ENCODE measurements around the gene RAD23A.

Gene RAD23A

DNA sequence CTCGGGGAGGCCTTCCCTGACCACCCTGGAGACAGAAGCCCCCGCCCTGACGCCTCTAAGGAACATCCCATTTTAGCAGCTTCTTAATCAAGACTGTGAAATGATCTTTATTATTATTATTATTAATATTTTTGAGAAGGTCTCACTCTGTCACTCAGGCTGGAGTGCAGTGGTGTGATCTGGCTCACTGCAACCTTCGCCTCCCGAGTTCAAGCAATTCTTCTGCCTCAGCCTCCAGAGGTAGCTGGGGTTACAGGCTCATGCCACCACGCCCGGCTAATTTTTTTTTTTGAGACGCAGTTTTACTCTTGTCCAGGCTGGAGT, 20.1 kb downstream of the RAD23A start:
- Histone ChIP-seq H3K4me3 (IDR thresholded peaks at IDR 0.05; ENCODE audit: insufficient read depth, low read depth, low read length) (no peak overlapping the region), H3K27ac (no peak overlapping the region), H3K79me2 (ENCODE audit: insufficient read depth, low read depth) (no peaks in the 10 kb centered on the region), H3K27me3 (ENCODE audit: insufficient read depth, low read depth) (peaks cover 10% of the 10 kb centered on the region; the same call in 1 of the 2 replicates), H3K4me2 (peak overlapping the region; percentile 86), H3K36me3 (ENCODE audit: insufficient read depth) (no peaks in the 10 kb centered on the region), H2AFZ (ENCODE audit: low read depth) (peak overlapping the region; percentile 99), H3K4me1 (ENCODE audit: low read depth, poor library complexity, severe bottlenecking) (peaks cover 4% of the 10 kb centered on the region), H4K20me1 (ENCODE audit: insufficient read depth) (no peaks in the 10 kb centered on the region), H3K9ac (peak overlapping the region; percentile 52; the same call in 1 of the 2 replicates)
- TF ChIP-seq, protein P1, sequence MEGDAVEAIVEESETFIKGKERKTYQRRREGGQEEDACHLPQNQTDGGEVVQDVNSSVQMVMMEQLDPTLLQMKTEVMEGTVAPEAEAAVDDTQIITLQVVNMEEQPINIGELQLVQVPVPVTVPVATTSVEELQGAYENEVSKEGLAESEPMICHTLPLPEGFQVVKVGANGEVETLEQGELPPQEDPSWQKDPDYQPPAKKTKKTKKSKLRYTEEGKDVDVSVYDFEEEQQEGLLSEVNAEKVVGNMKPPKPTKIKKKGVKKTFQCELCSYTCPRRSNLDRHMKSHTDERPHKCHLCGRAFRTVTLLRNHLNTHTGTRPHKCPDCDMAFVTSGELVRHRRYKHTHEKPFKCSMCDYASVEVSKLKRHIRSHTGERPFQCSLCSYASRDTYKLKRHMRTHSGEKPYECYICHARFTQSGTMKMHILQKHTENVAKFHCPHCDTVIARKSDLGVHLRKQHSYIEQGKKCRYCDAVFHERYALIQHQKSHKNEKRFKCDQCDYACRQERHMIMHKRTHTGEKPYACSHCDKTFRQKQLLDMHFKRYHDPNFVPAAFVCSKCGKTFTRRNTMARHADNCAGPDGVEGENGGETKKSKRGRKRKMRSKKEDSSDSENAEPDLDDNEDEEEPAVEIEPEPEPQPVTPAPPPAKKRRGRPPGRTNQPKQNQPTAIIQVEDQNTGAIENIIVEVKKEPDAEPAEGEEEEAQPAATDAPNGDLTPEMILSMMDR (conservative IDR thresholded peaks at IDR 0.05; ENCODE audit: low read depth, low read length), result no peak

DNA sequence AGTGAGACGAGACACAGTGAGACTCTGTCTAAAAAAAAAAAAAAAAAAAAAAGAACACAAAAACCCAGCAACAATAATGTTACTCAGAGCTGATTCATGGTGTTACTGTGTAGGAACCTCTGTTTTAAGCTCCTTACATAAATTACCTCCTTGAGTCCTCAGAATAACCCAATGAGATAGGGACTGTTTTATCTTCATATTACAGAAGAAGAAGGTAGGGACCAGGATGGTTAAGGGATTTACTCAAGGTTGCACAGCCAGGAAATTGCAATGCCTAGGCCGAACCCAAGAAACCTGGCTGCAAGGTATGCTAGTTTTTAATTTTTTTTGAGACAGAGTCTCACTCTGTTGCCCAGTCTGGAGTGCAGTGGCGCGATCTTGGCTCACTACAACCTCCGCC, 22.2 kb downstream of the RAD23A start:
- TF ChIP-seq, protein P1 (conservative IDR thresholded peaks at IDR 0.05; ENCODE audit: low read depth, low read length), result no peak
- no peaks in the 10 kb centered on the region for H3K79me2 ChIP-seq (ENCODE audit: insufficient read depth, low read depth)
- no peak overlapping the region for H3K4me2 ChIP-seq
- peaks cover 2% of the 10 kb centered on the region; the same call in 1 of the 2 replicates for H3K27me3 ChIP-seq (ENCODE audit: insufficient read depth, low read depth)
- H3K4me1 ChIP-seq (ENCODE audit: low read depth, poor library complexity, severe bottlenecking), result peaks cover 4% of the 10 kb centered on the region
- no peak overlapping the region for H2AFZ ChIP-seq (ENCODE audit: low read depth)
- no peak overlapping the region for H3K9ac ChIP-seq
- H4K20me1 ChIP-seq (ENCODE audit: insufficient read depth), result no peaks in the 10 kb centered on the region
- H3K4me3 ChIP-seq (IDR thresholded peaks at IDR 0.05; ENCODE audit: insufficient read depth, low read depth, low read length), result no peak overlapping the region
- H3K27ac ChIP-seq, result no peak overlapping the region
- H3K36me3 ChIP-seq (ENCODE audit: insufficient read depth), result no peaks in the 10 kb centered on the region

DNA sequence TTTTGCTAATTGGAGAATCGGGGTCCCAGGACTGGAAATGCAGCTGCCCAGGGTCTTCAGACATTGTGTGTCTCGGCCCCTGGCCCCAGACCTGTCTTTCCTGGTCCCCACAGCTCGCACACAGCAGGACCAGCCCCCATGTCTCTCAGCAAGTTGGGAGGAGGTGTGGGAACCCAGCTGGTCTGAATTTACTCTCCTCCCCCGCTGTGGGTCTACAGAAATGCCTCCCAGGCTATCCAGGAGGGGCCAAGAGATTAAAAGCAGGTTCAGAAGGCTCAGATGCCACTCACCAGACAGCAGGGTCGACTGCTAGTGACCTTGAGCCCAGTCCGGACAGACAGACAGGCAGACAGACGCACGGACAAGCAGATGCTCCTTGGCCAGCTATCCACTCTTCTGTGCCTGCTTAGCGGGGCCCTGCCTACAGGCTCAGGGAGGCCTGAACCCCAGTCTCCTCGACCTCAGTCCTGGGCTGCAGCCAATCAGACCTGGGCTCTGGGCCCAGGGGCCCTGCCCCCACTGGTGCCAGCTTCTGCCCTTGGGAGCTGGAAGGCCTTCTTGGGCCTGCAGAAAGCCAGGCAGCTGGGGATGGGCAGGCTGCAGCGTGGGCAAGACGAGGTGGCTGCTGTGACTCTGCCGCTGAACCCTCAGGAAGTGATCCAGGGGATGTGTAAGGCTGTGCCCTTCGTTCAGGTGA, 23.8 kb downstream of the RAD23A start, which contains the start of gene DAND5:
Gene DAND5 (plus strand): TSS at position 285 of the 697 bp plus-strand sequence. CDS start 85 bp downstream, at position 370.
- H2AFZ ChIP-seq (ENCODE audit: low read depth), result no peak within 1 kb of the TSS
- H3K4me2 ChIP-seq, result no peak within 1 kb of the TSS
- H3K9ac ChIP-seq, result no peak within 1 kb of the TSS

DNA sequence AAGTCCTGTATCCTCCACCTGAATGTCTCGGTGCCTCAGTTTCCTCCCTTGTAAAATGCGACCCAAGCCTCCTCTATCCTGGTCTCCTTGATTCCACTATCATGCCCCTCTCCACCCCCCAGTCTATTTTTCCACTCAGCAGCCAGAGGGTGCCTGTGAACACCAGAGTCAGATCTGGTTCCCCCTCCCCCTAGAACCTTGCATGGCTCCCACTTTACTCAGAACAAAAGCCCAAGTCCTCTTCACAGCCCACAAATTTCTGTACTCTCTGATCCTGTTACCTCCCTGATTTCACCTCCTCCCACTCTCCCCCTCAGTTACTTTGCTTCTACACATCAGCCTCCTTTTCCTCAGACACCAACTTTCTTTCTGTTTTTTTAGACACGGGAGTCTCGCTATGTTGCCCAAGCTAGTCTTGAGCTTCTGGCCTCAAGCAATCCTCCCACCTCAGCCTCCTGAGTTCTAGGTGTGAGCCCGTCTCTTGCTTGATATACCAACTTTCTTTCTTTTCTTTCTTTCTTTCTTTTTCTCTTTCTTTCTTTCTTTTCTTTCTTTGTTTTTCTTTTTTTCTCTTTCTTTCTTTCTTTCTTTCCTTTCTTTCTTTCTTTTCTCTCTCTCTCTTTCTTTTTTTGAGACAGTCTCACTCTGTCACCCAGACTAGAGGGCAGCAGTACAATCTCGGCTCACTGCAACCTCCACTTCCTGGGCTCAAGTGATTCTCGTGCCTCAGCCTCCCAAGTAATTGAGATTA, 24.6 kb downstream of the RAD23A start:
- Histone ChIP-seq H3K27ac (no peak overlapping the region), H2AFZ (ENCODE audit: low read depth) (no peak overlapping the region), H4K20me1 (ENCODE audit: insufficient read depth) (no peaks in the 10 kb centered on the region), H3K4me2 (no peak overlapping the region), H3K4me3 (IDR thresholded peaks at IDR 0.05; ENCODE audit: insufficient read depth, low read depth, low read length) (no peak overlapping the region), H3K27me3 (ENCODE audit: insufficient read depth, low read depth) (no peaks in the 10 kb centered on the region), H3K36me3 (ENCODE audit: insufficient read depth) (no peaks in the 10 kb centered on the region), H3K79me2 (ENCODE audit: insufficient read depth, low read depth) (no peaks in the 10 kb centered on the region), H3K4me1 (ENCODE audit: low read depth, poor library complexity, severe bottlenecking) (peaks cover 18% of the 10 kb centered on the region), H3K9ac (no peak overlapping the region)
- TF ChIP-seq, protein P1 (conservative IDR thresholded peaks at IDR 0.05; ENCODE audit: low read depth, low read length), result no peak

More for the DNA sequence above, 23.8 kb downstream of the RAD23A start, which contains the start of gene DAND5:
- H3K36me3 ChIP-seq (ENCODE audit: insufficient read depth), result no peaks in the 10 kb centered on the region
- H4K20me1 ChIP-seq (ENCODE audit: insufficient read depth), result no peaks in the 10 kb centered on the region
- no peak within 1 kb of the TSS for H3K27ac ChIP-seq
- no peaks in the 10 kb centered on the region for H3K27me3 ChIP-seq (ENCODE audit: insufficient read depth, low read depth)
- no peak within 1 kb of the TSS for H3K4me3 ChIP-seq (IDR thresholded peaks at IDR 0.05; ENCODE audit: insufficient read depth, low read depth, low read length)
- peaks cover 11% of the 10 kb centered on the region for H3K4me1 ChIP-seq (ENCODE audit: low read depth, poor library complexity, severe bottlenecking)
- H3K79me2 ChIP-seq (ENCODE audit: insufficient read depth, low read depth), result no peaks in the 10 kb centered on the region
- TF ChIP-seq, protein P1 (conservative IDR thresholded peaks at IDR 0.05; ENCODE audit: low read depth, low read length), result no peak
